ENCODE data around the gene CDK4. TPM values are rescaled to one million over a fixed set of nuclear protein-coding genes. Genes with fewer than 3 reads are reported as not detected.

Gene CDK4
- total and polyA plus RNA-seq, 2 of the 4 experiments (the other 2 are of a cell fraction), result 261 to 297 TPM

DNA sequence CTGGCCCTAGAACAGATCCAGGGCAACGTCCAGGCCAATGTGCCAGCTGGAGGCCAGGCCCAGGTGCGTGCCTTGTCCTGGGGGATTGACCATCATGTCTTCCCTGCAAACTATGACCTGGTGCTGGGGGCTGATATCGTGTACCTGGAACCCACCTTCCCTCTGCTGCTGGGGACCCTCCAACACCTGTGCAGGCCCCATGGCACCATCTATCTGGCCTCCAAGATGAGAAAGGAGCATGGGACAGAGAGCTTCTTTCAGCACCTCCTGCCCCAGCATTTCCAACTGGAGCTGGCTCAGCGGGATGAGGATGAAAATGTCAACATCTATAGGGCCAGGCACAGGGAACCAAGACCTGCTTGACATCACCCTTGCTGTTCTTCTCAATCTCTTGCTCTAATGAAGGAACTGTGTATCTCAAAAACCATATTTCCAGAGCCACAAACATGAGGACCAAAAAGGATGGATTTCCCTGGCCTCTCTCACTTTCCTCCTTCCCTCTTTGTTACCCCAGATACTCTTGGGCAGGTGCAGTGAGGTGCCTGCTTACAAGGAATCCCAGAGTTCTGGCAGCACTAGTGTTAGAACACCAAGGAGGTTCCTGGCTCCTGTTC, 28.3 kb upstream of the CDK4 start:
- no peak for TF ChIP-seq POLR2A (IDR thresholded peaks at IDR 0.05; ENCODE audit: low read depth, low read length)
- no peak for TF ChIP-seq RCOR1 (IDR thresholded peaks at IDR 0.05; ENCODE audit: insufficient replicate concordance, low read length)
- TF ChIP-seq CTCF (conservative IDR thresholded peaks at IDR 0.05; ENCODE audit: low read depth, low read length), result no peak
- TF ChIP-seq BHLHE40 (IDR thresholded peaks at IDR 0.05; ENCODE audit: low read depth, low read length), result no peak
- TF ChIP-seq RFX5 (IDR thresholded peaks at IDR 0.05; ENCODE audit: low read depth, low read length), result no peak
- no peak for TF ChIP-seq SMC3 (IDR thresholded peaks at IDR 0.05; ENCODE audit: low read depth, low read length)
- TF ChIP-seq RAD21 (IDR thresholded peaks at IDR 0.05; ENCODE audit: low read length), result no peak
- TF ChIP-seq ELK1 (IDR thresholded peaks at IDR 0.05; ENCODE audit: borderline replicate concordance, low read depth, low read length), result no peak
- TF ChIP-seq USF2 (IDR thresholded peaks at IDR 0.05; ENCODE audit: low read depth, low read length), result no peak
- TF ChIP-seq CEBPB (IDR thresholded peaks at IDR 0.05; ENCODE audit: low read depth, low read length), result no peak
- peaks cover 6% of the 10 kb centered on the region for H3K36me3 ChIP-seq (ENCODE audit: control insufficient read depth, insufficient read depth, low read length)
- no peak overlapping the region for H3K56ac ChIP-seq (ENCODE audit: extremely low read depth, insufficient read depth, low read length)
- H2AFZ ChIP-seq (replicated peaks; ENCODE audit: low read length, poor library complexity), result no peak overlapping the region
- ATAC-seq (ENCODE audit: low read depth) (no peak), DNase-seq (no peak)
- H2BK5ac ChIP-seq (ENCODE audit: low read depth, low read length, poor library complexity, severe bottlenecking), result no peak overlapping the region
- H3K23ac ChIP-seq (ENCODE audit: low read depth, low read length), result no peak overlapping the region
- no peak overlapping the region for H4K5ac ChIP-seq (ENCODE audit: low read depth, low read length)
- in situ Hi-C loops (cut with MboI; ENCODE audit: low sequenced_read_pairs) (no loop called here), dilution Hi-C loops (cut with HindIII; ENCODE audit: low sequenced_read_pairs, unreplicated experiment) (no loop called here), intact Hi-C loops (cut with micrococcal nuclease) (no loop called here)
- no peaks in the 10 kb centered on the region for H3K27me3 ChIP-seq (ENCODE audit: control insufficient read depth, insufficient read depth, low read length)
- no peak overlapping the region for H2BK120ac ChIP-seq (ENCODE audit: low read depth, low read length)
- H3K27ac ChIP-seq (ENCODE audit: insufficient read depth, low read length), result no peak overlapping the region
- H3K9ac ChIP-seq (ENCODE audit: low read depth, low read length), result no peak overlapping the region
- WGBS, 2 experiments (ENCODE audit: extremely low coverage in 2 of 2, insufficient read length in 1 of 2), result no CpG with 5 or more reads among the region's 4 CpGs
- no peak overlapping the region for H3K18ac ChIP-seq (ENCODE audit: low read depth, low read length)
- H2BK20ac ChIP-seq (ENCODE audit: low read depth, low read length), result no peak overlapping the region
- 0 out of 2 replicates have a peak, but pooled peaks cover 2% of the 10 kb centered on the region for H3K4me1 ChIP-seq (ENCODE audit: control insufficient read depth, insufficient read depth, low read length)
- BruUV-seq (replicated peaks), result no TSS peak
- no peak overlapping the region for H3K4me3 ChIP-seq (ENCODE audit: insufficient read depth, low read depth, low read length)
- H4K91ac ChIP-seq (ENCODE audit: insufficient read depth, low read depth, low read length), result no peak overlapping the region
- H3K9me1 ChIP-seq (ENCODE audit: insufficient read depth, low read length), result no peaks in the 10 kb centered on the region
- H3K14ac ChIP-seq (replicated peaks; ENCODE audit: low read depth, low read length), result no peak overlapping the region
- no peak overlapping the region for H3K4ac ChIP-seq (ENCODE audit: low read depth, low read length)
- no peak overlapping the region for H2AK9ac ChIP-seq (replicated peaks; ENCODE audit: low read depth, low read length, poor library complexity)
- H2BK15ac ChIP-seq (ENCODE audit: low read depth, low read length), result no peak overlapping the region
- H4K20me1 ChIP-seq (ENCODE audit: insufficient read depth, low read length), result no peaks in the 10 kb centered on the region
- peaks cover 10 to 23% of the 10 kb centered on the region in 2 experiments; a peak in 3 of 4 replicates for H3K79me1 ChIP-seq (ENCODE audit: low read depth in 1 of 2, low read length in 2 of 2)
- H3K9me3 ChIP-seq (ENCODE audit: control insufficient read depth, insufficient read depth, low read length), result no peaks in the 10 kb centered on the region
- CTCF ChIA-PET, result no interaction called here
- H3K4me2 ChIP-seq (ENCODE audit: low read depth, low read length), result no peak overlapping the region
- POLR2A ChIA-PET (ENCODE audit: unreplicated experiment), result no interaction called here
- no peak overlapping the region for H4K8ac ChIP-seq (ENCODE audit: low read depth in 2 of 2, low read length in 2 of 2)
- H2AK5ac ChIP-seq (ENCODE audit: low read depth, low read length), result no peak overlapping the region

Measured in IMR-90 (cell line).